GM21381 (cell line): Measurements from ENCODE around the gene TRABD2B.

ENCODE experiments used
- ATAC-seq: cut with Tn5 transposase; IDR thresholded peaks from one replicate; pipeline ENCODE4 v1.9.1; 2021; ENCODE audit warnings: mild to moderate bottlenecking, moderate library complexity; ENCODE audit not compliant: unreplicated experiment

TRABD2B gene

GRCh38 chr1:47764461-47765046 is 232.6 kb downstream of the TRABD2B start:
- ATAC-seq: no peak

- no peak for ATAC-seq
Measured at GRCh38 chr1:47763591-47764171, 233.5 kb downstream of the TRABD2B start.

GRCh38 chr1:47761974-47762373 is 235.2 kb downstream of the TRABD2B start:
- ATAC-seq: no peak

- no peak for ATAC-seq
Measured at GRCh38 chr1:47761201-47761930, 235.8 kb downstream of the TRABD2B start.

GRCh38 chr1:47759936-47760629 is 237.1 kb downstream of the TRABD2B start:
- no peak for ATAC-seq

GRCh38 chr1:47759251-47759935 is 237.8 kb downstream of the TRABD2B start:
- no peak for ATAC-seq

GRCh38 chr1:47758341-47759250 is 238.6 kb downstream of the TRABD2B start:
- no peak for ATAC-seq

GRCh38 chr1:47757226-47757975 is 239.8 kb downstream of the TRABD2B start:
- ATAC-seq: no peak

- ATAC-seq: no peak
Measured at GRCh38 chr1:47756411-47756810, 240.8 kb downstream of the TRABD2B start.

- no peak for ATAC-seq
Measured at GRCh38 chr1:47756006-47756405, 241.2 kb downstream of the TRABD2B start.

- no peak for ATAC-seq
Measured at GRCh38 chr1:47755101-47755990, 241.8 kb downstream of the TRABD2B start.

GRCh38 chr1:47754221-47754620 is 243.0 kb downstream of the TRABD2B start:
- ATAC-seq: no peak

GRCh38 chr1:47753808-47754207 is 243.4 kb downstream of the TRABD2B start:
- no peak for ATAC-seq

GRCh38 chr1:47752559-47752958 is 244.6 kb downstream of the TRABD2B start:
- no peak for ATAC-seq

- no peak for ATAC-seq
Measured at GRCh38 chr1:47751996-47752451, 245.2 kb downstream of the TRABD2B start.

GRCh38 chr1:47751193-47751592 is 246.0 kb downstream of the TRABD2B start:
- ATAC-seq: no peak

GRCh38 chr1:47745715-47746609 is 251.2 kb downstream of the TRABD2B start:
- no peak for ATAC-seq
